ENCODE measurements around the gene ATP8A2.

ATP8A2 gene

GRCh38 chr13:25719666-25720065 lies 347.9 kb downstream of the ATP8A2 start:
- no peak for TF ChIP-seq CTCF (IDR thresholded peaks at IDR 0.05; ENCODE audit: low read depth, low read length)
- no peak for DNase-seq (ENCODE audit: extremely low read depth, low read depth)

DNA sequence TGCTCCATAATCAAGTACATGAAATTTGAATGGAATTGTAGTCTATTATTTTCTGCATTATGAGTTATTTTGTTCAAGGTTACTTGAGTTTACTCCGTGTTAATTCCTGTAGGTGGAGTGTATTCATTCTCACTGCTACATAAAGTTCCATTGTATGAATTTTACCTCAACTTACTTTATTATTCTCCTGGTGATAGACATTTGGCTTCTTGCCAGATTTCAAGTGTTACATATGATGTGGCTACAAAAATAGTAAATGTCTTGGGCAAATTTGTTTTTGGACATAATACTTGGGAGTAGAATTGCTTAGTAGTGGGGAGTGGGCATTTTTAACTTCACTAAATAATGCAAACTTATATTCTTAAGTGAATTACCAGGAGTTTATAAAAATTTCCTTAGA lies 351.1 kb downstream of the ATP8A2 start:
- no peak for DNase-seq (ENCODE audit: extremely low read depth, low read depth)
- no peak for TF ChIP-seq CTCF (IDR thresholded peaks at IDR 0.05; ENCODE audit: low read depth, low read length)

DNA sequence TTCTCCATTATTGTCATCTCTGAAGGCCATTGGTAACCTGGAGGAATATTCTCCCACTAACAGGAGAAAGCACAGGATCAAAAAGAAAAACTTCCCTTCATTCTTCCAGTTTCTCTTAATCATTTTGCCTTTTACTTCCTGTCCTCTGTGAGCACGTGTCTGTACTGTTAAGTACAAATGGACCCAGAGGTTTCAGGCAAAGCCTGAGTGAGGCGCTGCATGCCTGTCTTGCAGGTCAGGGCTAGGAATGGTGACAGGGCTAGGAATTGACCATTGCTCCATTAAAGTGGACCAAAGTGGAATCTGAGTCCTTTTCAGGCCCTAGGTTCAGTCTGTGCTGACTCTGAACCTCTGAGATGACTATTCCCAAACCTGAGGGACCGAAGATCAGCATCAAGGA lies 353.3 kb downstream of the ATP8A2 start:
- no peak for DNase-seq (ENCODE audit: extremely low read depth, low read depth)
- TF ChIP-seq CTCF (IDR thresholded peaks at IDR 0.05; ENCODE audit: low read depth, low read length) = no peak

GRCh38 chr13:25727250-25727649 lies 355.5 kb downstream of the ATP8A2 start:
- TF ChIP-seq CTCF (IDR thresholded peaks at IDR 0.05; ENCODE audit: low read depth, low read length) = no peak
- DNase-seq (ENCODE audit: extremely low read depth, low read depth) = no peak

- DNase-seq (ENCODE audit: extremely low read depth, low read depth) = no peak
- no peak for TF ChIP-seq CTCF (IDR thresholded peaks at IDR 0.05; ENCODE audit: low read depth, low read length)
Measured at GRCh38 chr13:25727810-25728209, 356.0 kb downstream of the ATP8A2 start.

DNA sequence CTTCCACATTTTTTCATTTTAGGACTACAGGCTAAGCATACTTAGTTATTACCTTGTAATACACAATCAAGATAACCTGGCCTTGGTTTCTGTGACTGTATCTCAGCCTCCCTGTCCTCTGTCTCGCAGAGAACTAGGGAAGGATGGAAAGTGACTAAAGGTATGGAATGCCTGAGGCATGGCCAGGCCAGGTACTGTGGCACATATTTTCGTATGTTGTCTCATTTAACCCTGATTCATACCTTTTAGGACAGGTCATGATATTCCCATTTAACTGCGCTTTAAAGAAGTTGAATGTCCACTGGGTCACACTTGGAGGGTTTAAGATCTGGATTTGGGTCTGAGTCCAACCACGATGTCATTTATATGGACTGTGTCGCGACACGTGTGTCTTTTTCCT lies 357.4 kb downstream of the ATP8A2 start:
- no peak for DNase-seq (ENCODE audit: extremely low read depth, low read depth)
- no peak for TF ChIP-seq CTCF (IDR thresholded peaks at IDR 0.05; ENCODE audit: low read depth, low read length)

- no peak for DNase-seq (ENCODE audit: extremely low read depth, low read depth)
- TF ChIP-seq CTCF (IDR thresholded peaks at IDR 0.05; ENCODE audit: low read depth, low read length) = no peak
Measured at GRCh38 chr13:25731037-25731436, 359.3 kb downstream of the ATP8A2 start.
